GM20431 (cell line): ENCODE measurements around the gene RHEB.

Experiments
- in situ Hi-C: fragments of 300-500 bp; cut with MseI, MboI; formaldehyde crosslinking; loops from one replicate; pipeline ENCODE4 v1.15.0; 2020; ENCODE audit warnings: low sequenced_read_pairs; ENCODE audit not compliant: unreplicated experiment

Gene RHEB

DNA sequence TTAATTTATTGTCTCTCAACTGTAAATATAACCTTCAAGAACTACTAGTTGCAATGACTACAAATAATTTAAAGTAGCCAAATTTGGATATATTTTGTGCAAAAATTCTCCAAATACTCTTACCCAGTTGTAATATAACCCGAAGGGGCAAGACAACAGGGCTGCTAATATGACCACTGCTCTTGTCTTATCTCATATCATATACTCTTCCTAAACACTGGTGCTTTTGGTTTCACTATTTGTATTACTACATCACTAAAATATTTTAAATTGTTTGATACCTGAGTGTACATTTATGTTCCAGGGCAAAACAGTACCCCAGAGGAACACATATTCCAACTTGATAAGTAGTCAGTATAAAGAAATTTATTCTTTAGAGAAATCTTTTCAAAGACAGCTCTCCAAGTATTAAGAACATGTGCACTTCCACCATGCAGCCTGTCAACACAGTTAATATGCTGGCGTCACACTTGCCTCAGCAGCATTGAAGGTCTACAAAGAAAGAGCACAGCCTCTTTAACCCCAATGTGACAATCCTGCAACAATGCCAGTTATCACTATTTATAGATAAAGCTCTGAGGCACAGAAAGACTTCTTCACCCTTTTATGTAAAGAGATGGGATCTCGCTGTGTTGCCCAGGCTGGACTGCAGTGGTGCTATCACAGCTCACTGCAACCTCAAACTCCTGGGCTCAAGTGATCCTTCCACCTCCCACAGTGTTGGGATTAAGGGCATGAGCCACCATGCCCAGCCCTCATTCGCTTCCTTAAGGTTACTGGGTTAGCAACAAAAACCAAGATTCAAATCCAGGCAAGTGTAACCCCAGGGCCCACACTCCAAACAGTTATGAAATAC lies 37.8 kb downstream of the RHEB start:
- in situ Hi-C loops = no loop called here

DNA sequence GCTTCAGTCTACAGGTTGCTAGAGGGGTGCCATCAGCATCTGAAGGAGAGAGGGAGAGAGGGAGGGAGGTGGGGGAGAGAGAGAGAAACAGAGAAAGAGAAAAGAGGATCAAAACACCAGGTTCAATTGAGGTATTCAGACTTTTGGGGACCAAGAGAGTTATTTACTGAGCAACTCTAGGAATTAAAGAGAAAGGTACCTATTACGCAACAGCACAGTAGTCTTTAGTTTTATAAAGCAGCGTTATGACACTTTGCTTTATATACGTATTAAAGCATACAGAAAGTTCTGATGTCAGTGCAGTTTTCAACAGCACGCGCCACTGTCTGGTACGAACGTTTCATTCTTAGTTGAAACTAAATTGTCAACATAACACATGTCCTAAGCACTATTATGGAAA lies 41.8 kb downstream of the RHEB start:
- in situ Hi-C loops = no loop called here

GRCh38 chr7:151472644-151473380 lies 46.9 kb downstream of the RHEB start:
- in situ Hi-C loops = no loop called here

GRCh38 chr7:151470711-151471110 lies 49.0 kb downstream of the RHEB start:
- in situ Hi-C loops = no loop called here

- in situ Hi-C loops = no loop called here
Observed at GRCh38 chr7:151469281-151469680, 50.4 kb downstream of the RHEB start.

DNA sequence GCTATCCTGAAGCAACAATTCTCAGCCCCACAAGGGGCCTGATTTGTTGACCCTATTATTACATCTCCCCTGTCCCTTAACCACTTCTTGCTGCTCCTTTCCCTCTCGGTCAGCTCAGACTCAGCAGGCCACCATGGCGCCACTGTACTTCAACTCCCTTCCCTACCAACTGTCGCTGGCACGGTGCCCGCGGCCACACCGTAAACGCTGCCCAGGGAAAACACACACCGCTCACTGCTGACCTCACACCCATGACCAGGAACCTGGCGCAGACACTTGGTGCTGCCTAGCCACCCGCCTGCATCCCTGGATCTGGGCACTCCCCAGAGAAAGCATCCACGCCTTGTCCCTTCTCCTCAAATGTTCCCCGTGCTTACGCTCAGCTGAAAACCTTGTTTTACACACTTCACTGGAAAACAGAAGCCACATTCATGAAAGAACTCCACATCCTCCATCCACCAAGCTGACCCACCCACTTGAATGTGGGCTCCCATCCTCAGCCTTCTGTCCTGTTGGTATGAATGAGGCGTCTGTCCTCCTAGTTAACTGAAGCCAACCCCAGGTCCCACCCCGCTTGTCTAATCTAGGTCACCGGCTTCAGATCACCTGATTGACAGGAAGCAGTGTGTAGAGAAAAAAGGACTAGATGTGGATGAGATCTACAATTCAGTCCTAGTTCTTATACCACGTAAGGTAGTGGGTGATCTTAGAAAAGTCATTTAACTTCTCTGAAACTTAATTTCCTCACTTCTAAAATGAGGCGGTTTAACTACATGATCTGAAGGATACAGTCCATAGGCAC lies 51.3 kb downstream of the RHEB start:
- in situ Hi-C loops = no loop called here

- in situ Hi-C loops = no loop called here
Observed at GRCh38 chr7:151465169-151465568, 54.5 kb downstream of the RHEB start.

DNA sequence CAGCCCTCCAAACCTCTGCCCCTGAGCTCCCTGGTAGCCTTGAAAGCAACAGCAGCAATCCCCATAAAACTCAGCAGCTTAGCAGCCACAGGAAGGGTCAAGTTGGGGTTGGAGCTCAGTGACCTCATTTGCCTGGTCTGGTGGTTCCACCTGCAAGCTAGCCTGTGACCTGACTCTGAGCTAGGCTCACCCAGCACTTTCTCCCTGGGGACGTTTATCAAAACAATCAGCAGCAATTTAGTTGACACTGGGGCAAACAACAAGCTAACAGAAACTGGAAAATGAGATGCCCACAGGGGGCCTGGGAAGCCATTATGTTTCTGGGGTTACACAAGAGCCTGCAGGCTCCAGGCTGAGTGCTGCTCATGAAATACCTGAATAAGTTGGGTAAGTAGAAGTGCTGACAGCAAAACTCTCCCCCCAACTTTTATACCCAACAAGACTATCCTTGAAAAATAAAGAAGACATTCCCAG lies 57.4 kb downstream of the RHEB start:
- in situ Hi-C loops = no loop called here

GRCh38 chr7:151461942-151462230 lies 57.8 kb downstream of the RHEB start:
- in situ Hi-C loops = no loop called here

DNA sequence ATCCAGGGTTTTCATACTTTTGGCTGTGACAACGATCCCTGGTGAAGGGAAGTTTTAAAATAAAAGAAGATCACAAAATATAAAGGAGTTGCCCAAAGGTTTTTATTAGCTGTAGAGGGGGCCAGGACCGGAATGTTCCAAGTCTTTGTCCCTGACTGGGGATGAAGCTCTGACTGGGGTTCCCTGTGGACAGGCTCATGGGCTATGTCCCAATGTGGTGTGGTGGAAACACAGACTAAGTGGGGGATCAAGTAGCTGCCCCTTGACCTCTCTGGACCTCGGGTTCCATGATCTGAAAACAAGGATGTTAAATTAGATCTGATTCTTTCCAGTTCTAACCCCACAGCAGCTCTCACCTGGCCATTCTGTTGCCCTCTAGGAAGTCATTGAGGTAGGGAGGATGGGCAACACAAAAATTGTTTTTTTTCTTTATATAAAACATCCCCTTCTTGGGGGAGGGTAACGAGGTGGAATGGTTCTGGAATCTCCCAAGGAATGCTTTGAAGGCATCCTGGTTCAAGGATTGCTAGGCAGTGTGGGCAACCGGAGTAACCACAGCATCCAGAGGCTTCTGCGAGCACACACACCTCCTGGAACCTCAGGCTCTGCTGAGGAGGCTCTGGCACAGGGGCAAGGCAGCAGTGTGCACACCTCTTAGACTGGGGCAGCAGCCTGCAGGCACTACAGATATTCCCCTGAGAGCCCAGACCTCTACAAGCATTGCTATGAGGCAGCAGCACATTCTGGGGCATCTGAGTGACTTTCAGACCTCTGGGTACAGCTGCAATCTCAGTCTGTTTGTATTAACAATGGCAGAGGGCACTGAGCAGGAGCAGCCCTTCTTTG lies 58.4 kb downstream of the RHEB start:
- in situ Hi-C loops = no loop called here

DNA sequence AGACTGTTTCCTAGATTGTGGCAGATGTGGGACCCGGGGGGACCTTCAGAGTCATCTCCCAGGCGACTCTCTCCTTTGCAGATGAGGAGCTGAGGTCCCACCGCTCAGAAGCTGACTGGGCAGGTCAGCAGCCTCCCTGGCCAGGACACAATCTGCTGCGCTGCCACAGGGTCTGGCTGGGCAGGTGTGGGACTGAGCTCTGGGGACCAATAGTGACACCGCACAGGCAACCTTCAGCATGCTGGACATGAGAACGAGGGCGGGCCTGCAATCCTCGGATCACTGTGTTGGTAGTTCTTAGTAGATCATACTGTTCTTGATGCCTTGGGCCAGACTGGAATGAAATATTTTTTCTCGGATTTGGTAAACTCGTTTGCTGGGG lies 59.2 kb downstream of the RHEB start:
- in situ Hi-C loops = no loop called here

DNA sequence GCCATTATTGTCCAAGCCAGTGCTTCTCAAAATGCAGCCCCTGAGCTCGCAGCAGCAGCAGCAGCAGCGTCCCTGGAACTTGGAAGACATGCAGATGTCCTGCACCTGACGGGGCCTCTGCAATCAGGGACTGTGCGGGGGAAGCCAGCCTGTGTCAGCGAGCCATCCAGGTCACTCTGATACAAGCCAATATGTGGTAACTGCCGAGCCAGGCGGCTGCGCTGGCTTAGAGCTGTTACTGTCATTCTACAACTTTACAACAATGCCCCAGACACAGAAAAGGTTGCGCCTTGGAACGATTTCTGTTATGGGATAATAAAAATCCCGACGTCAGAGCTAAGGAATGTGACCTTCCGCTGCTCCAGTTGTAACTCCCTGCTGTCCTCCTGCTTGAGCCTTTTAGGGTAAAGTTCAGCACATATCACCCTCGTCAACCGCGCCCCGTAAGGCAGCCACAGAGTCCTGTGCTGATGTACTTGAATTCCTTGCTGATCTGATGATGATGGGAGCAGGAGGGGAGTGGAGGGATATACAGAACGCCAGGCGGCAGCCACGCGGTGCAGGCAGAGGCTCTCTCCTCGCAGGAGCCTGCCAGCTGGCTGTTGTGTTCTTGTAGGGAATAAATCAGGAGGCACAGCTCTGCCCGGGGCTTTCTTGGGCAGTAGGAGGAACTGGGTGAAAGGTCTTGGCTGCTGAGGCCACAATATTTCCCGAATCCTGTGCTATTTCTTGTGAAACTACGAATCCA lies 59.8 kb downstream of the RHEB start:
- in situ Hi-C loops = no loop called here

DNA sequence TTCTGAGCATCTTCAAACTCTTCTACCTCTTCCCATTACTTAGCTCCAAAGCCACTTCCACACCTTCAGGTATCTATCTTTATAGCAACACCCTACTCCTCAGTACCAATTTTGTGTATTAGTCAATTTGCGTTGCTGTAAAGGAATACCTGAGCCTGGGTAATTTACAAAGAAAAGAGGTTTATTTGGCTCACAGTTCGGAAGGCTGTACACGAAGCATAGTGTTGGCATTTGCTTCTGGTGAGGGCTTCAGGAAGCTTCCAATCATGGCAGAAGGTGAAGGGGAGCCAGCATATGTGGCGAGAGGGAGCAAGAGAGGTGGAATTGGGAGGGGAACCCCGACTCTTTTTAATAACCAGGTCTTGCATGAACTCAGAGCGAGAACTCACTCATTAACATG lies 62.2 kb downstream of the RHEB start:
- in situ Hi-C loops = no loop called here

- in situ Hi-C loops = no loop called here
Observed at GRCh38 chr7:151456782-151457181, 62.9 kb downstream of the RHEB start.

- in situ Hi-C loops = no loop called here
Observed at GRCh38 chr7:151456276-151456675, 63.4 kb downstream of the RHEB start.

DNA sequence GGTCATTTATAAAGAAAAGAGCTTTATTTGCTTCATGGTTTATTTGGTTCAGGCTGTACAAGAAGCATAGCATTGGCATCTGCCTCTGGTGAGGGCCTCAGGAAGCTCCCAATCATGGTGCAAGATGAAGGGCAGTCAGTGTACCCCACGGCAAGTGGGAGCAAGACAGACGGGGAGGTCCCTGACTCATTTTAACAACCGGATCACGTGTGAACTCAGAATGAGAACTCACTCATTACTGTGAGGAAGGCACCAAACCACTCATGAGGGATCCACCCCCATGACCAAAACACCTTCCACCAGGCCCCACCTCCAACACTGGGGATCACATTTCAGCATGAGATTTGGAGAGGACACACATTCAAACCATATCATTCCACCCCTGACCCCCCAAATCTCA lies 64.0 kb downstream of the RHEB start:
- in situ Hi-C loops = no loop called here

- in situ Hi-C loops = no loop called here
Observed at GRCh38 chr7:151454932-151455530, 64.7 kb downstream of the RHEB start.

DNA sequence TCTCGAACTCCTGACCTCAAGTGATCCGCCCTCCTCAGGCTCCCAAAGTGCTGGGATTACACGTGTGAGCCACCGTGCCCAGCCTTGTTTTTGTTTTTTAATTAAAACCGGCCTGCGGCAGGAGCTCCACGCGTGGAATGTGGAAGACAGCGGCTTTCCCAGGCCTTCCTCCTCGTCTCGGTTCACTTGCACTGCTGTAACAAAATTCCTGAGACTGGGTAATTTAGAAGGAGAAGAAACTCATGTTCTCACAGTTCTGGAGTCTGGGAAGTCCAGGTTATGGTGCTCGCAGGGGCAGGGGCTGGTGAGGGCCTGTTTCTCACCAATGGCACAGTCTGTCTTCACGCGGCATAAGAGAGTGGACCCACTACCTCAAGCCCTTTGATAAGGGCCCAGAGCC lies 65.4 kb downstream of the RHEB start:
- in situ Hi-C loops = no loop called here

DNA sequence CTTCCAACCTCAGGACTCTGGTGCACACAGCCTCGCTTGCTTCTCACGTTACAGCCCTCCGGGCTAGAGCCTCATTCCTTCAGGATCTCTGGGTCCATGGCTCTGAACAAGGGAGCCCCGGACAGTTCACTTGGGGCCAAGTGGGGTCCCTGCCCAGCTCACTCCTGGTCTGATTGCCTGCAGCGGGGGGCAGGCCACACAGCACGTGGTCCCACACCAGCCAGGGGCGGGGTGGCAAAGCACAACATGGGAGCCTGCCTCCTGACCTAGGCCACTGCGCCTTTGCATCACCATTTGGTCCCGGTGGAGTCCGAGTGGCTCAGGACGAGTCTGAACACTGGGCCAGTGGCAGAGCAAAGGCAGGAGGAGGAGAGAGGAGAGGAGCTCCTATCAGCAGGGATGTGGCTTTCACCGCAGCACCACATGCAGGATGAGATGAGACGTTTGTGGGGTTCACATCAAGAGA lies 66.3 kb downstream of the RHEB start:
- in situ Hi-C loops = no loop called here
